HUES64 (cell line): Measurements from ENCODE around the gene SND1.
A peak's percentile ranks its signal among the peaks of the same experiment; 100 is the strongest.

Experiments
- H3K27ac ChIP-seq: 2 replicates; pipeline ENCODE4 v1.7.0; 2013; ENCODE audit warnings: low read depth, low read length, inconsistent platforms
- H3K27me3 ChIP-seq: 2 replicates; pipeline ENCODE4 v1.6.1; 2013; ENCODE audit warnings: mild to moderate bottlenecking, low read length; ENCODE audit not compliant: insufficient read depth
- H3K36me3 ChIP-seq: 2 replicates; pipeline ENCODE4 v1.6.1; 2013; ENCODE audit warnings: mild to moderate bottlenecking, low read length; ENCODE audit not compliant: insufficient read depth
- H3K4me1 ChIP-seq: 2 replicates; pipeline ENCODE4 v1.6.1; 2013; ENCODE audit warnings: mild to moderate bottlenecking, low read length, moderate library complexity; ENCODE audit not compliant: insufficient read depth
- H3K4me3 ChIP-seq: 2 replicates; pipeline ENCODE4 v1.5.1; 2013; ENCODE audit warnings: mild to moderate bottlenecking, low read length, moderate library complexity
- H3K9ac ChIP-seq: 2 replicates; pipeline ENCODE4 v1.6.1; 2013; ENCODE audit warnings: mild to moderate bottlenecking, low read depth, low read length
- H3K9me3 ChIP-seq: 2 replicates; pipeline ENCODE4 v1.6.1; 2013; ENCODE audit warnings: low read depth, low read length; ENCODE audit not compliant: insufficient read depth
- WGBS: fragments of 150-250, 120-280 bp; methylation state at CpG from one replicate; pipeline ENCODE4 v1.1.7; 2013; ENCODE audit warnings: missing lambda C conversion rate; 5-methylcytosine and 5-hydroxymethylcytosine counted together

The SND1 gene

DNA sequence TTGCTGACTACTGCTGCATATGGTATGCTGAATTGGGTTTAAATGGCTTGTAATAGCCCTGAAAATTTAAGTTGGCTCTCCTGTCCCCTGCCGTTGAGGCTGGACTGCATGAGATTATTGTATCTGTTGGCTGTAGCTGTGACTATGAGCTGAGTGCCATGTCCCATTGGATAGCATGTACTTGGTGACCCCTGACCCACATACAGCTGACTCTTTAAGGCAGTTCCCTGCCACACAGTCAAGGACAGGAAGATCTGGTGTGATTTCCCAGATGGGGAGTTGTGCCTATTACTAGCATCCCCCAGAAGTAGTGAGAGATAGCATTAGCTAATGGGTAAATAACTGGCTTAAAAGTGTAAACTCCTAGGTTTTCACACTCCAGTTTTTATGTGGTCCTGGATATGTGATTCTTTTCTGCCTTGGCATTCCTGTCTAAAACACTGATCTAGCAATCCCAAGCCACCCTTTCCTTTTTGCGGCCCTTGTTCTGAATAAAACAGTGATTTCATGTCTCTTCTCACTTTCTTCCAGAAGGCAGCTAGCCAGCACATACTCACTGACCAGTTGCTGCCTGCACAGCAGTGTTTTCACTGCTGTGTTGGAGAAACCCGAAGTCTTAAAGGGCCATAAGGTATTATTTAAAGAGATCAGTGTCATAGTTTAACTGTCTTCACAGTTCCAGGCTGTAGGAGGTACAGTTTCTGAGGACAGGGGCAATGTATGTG, 343.3 kb downstream of the SND1 start:
- Histone ChIP-seq H3K36me3 (peaks cover 37% of the 10 kb centered on the region), H3K9ac (no peak overlapping the region), H3K4me1 (peaks cover 27% of the 10 kb centered on the region), H3K9me3 (no peaks in the 10 kb centered on the region), H3K27me3 (no peaks in the 10 kb centered on the region), H3K4me3 (no peak overlapping the region), H3K27ac (0 out of 2 replicates have a peak overlapping the region, but pooled peaks have one; percentile 0)
- WGBS: 92% methylated on average over 3 of the region's 3 CpGs

DNA sequence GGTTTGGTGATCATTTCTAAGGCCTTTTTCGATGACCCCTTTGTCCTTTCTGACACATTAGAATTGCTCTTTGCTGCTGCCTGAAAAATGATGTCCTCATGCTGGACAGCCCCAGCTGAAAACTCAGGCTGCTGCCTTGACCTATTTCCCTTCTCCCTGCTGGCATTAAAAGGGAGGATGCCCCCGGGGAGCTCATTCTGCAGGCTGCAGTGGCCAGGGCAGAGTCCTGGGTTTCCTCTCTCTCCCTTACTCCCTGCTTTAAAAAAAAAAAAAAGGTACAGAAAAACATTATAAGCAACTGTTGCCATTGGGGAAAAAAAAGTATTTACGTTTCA, 343.9 kb downstream of the SND1 start:
- Histone ChIP-seq H3K27ac (0 out of 2 replicates have a peak overlapping the region, but pooled peaks have one; percentile 0), H3K36me3 (peaks cover 32% of the 10 kb centered on the region), H3K4me1 (peaks cover 27% of the 10 kb centered on the region), H3K9ac (no peak overlapping the region), H3K9me3 (no peaks in the 10 kb centered on the region), H3K27me3 (no peaks in the 10 kb centered on the region), H3K4me3 (no peak overlapping the region)
- WGBS: 88% methylated on average over 3 of the region's 3 CpGs

DNA sequence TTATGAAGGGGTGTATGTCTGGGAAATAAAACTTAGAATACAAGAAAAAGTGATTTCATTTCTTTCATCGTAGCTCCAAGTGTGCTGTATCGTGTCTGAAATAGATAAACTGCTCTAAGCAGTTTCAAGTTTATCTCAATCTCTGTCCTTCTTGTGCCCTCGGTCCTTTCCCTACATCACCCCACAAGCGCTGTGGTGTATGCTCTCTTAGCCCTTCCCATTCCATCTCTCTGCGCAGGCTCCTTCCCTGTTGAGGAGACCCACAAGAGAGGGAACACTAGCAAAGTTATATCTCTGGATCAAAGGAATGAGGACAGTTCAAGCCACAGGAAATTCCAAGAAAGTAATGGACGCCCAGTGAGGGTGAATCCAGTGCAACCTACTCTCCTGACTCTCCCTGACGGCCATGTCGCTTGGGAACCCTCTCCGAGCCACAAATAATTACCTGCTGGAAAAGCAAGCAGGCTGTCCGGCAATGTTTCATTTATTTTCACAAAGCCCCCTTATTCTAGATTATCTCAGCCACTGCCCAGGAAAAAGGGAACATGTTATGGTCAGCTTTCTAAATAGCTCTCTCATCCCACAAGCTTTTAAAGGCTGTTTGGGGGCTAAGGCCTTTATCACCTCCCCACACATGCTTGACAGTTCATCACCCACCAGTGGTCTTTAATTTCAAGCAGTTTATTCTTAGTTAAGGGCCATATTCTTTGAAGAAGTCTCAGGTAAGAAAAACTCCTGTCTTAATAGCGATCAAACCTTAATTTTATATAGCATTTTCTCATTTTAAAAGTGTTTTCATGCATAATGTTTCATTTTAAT, 344.5 kb downstream of the SND1 start:
- H3K27me3 ChIP-seq: no peaks in the 10 kb centered on the region
- H3K4me3 ChIP-seq: no peak overlapping the region
- no peaks in the 10 kb centered on the region for H3K9me3 ChIP-seq
- no peak overlapping the region for H3K27ac ChIP-seq
- WGBS: 90% methylated on average over 11 of the region's 11 CpGs
- peaks cover 27% of the 10 kb centered on the region for H3K4me1 ChIP-seq
- H3K9ac ChIP-seq: no peak overlapping the region
- peaks cover 27% of the 10 kb centered on the region for H3K36me3 ChIP-seq

DNA sequence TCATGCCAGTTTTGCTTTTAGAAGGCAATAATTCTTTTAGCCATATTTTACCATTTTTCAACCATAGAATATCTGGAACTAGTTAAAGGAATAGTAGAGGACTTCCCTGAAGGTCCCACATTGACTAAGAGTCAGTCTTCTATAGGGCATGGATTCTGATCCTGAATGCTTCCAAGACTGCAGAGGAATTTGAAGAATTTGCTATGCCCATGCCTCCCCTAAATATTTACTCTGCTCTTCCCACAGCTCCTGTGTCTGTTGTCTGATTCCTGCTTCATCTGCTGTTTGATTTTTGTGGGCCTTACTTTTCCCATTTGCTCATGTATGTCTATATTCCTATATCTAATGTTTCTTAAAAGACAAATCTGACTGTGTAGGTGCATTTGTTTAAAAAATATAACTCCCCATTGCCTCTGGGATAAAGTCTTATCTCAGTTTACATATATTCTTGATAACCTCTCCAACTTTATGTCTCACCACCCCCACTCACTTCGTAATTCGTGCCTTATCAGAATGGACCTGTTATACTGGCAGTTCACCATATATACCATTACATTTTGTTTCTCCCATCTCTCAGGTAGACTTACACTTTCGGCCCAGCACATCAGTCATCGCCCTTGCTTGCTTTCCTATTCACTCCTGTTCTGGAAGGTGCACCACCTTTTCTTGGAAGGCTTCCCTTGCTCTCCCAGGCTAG, 345.4 kb downstream of the SND1 start:
- Histone ChIP-seq H3K9me3 (no peaks in the 10 kb centered on the region), H3K4me1 (peaks cover 27% of the 10 kb centered on the region), H3K4me3 (no peak overlapping the region), H3K36me3 (peaks cover 18% of the 10 kb centered on the region; the same call in 1 of the 2 replicates), H3K27ac (no peak overlapping the region; the same call in 1 of the 2 replicates), H3K27me3 (no peaks in the 10 kb centered on the region), H3K9ac (no peak overlapping the region)
- WGBS: 90% methylated on average over 4 of the region's 4 CpGs

DNA sequence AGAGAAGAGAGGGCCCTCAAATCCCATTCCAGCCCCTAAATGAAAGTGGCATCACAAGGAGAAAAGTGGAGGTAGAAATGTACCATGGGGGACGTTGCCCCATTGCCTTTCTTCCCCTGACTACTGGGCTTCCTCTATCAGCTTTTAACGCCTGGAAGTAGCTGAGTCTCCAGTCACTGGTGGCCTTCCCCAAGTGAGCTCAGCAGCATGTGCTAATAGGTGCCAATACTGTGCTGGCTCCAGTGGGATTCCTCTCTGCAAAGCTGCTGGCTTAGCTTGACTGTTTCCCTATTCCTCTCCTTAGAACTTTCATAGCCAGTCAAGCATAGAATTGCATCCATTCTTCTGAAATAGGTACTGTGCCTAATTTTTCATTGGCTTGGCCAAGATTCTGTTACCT, 346.7 kb downstream of the SND1 start:
- Histone ChIP-seq H3K9me3 (no peaks in the 10 kb centered on the region), H3K36me3 (0 out of 2 replicates have a peak, but pooled peaks cover 10% of the 10 kb centered on the region), H3K27me3 (no peaks in the 10 kb centered on the region), H3K9ac (no peak overlapping the region), H3K4me3 (no peak overlapping the region), H3K27ac (no peak overlapping the region), H3K4me1 (peaks cover 27% of the 10 kb centered on the region)
- 84% methylated on average over 2 of the region's 2 CpGs for WGBS

DNA sequence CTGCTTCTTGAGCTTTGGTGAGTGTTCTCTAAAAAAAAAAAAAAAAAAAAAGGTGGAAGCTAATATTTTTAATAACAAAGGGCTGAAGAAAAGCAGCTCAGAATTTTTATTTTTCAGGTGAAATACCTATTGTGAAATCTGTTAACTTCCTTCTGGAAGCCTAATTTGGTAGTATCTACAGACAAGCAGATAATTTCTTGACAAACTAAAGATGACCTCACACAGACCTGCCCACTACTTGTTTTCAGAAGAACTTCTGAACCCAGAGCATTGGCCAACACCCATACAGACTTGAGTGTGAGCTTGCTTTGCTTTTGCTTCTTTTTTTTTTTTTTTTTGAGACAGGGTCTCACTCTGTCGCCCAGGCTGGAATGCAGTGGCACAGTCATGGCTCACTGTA, 348.1 kb downstream of the SND1 start:
- no peak overlapping the region for H3K4me3 ChIP-seq
- 93% methylated on average over 1 of the region's 1 CpG for WGBS
- no peaks in the 10 kb centered on the region for H3K9me3 ChIP-seq
- H3K4me1 ChIP-seq: peaks cover 26% of the 10 kb centered on the region
- no peak overlapping the region for H3K9ac ChIP-seq
- H3K27ac ChIP-seq: no peak overlapping the region
- 0 out of 2 replicates have a peak, but pooled peaks cover 9% of the 10 kb centered on the region for H3K36me3 ChIP-seq
- H3K27me3 ChIP-seq: no peaks in the 10 kb centered on the region

DNA sequence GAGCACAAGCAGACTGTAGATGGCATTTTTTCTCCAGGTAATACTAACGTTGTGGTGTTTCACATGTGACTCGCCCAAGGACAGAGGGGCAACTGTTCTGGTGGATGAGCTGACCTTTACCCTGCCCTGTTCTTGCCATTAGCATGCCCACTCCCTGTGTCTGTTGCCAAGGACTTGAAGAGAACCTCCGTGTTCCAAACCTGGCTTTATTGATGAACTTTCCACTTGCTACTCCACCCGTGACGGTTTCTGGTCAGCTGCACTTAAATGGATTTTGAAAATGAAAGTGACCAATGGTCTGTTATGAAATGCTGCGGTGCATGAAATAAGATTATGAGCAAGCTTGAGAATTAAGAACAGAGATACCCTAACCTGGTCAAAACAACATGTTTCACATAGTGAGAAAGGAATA, 348.9 kb downstream of the SND1 start:
- no peak overlapping the region for H3K27ac ChIP-seq
- 96% methylated on average over 6 of the region's 6 CpGs for WGBS
- no peak overlapping the region for H3K4me3 ChIP-seq
- no peaks in the 10 kb centered on the region for H3K9me3 ChIP-seq
- H3K4me1 ChIP-seq: peaks cover 18% of the 10 kb centered on the region; the same call in 1 of the 2 replicates
- H3K9ac ChIP-seq: no peak overlapping the region
- no peaks in the 10 kb centered on the region for H3K27me3 ChIP-seq
- 0 out of 2 replicates have a peak, but pooled peaks cover 9% of the 10 kb centered on the region for H3K36me3 ChIP-seq

DNA sequence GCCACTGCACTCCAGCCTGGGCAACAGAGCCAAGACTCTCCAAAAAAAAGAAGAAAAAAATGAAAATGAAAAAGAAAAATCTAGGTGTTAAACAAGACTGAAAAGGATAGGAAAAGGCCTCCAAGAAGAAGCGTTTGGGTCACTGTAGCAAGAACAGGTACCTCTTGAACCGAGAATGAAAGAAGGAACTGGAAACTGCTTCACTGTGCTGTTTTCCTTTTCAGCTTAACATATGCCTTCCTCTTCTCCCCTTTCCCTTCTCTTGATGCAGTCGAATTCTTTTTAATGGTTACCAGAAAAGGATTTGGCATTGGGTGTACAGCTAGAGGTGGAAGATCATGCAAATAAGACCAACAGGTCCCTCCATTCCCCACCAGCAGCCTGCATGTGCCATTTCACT, 351.2 kb downstream of the SND1 start:
- Histone ChIP-seq H3K27me3 (no peaks in the 10 kb centered on the region), H3K27ac (no peak overlapping the region), H3K36me3 (0 out of 2 replicates have a peak, but pooled peaks cover 4% of the 10 kb centered on the region), H3K4me3 (no peak overlapping the region), H3K9ac (no peak overlapping the region), H3K9me3 (no peaks in the 10 kb centered on the region), H3K4me1 (no peaks in the 10 kb centered on the region)
- WGBS: 97% methylated on average over 2 of the region's 3 CpGs

DNA sequence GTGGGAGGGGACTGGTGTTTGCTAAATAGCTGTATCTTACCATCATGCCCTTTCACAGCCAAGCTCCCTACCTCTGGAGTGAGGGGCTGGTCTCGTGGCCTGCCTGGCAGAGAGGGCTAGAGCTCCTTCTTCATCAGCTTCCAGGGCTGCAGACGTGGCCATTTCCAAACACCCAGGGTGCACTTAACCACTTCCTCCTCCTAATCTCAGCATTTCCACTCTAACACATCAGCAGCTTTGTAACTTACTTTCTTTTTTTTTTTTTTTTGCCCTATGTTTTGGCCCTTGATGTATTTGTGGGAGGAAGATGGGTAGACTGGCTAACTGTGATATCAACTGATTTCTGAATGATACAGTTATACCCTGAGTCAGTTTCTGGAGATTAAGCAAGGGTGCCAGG, 351.8 kb downstream of the SND1 start:
- Histone ChIP-seq H3K9ac (no peak overlapping the region), H3K4me1 (no peaks in the 10 kb centered on the region), H3K9me3 (no peaks in the 10 kb centered on the region), H3K27me3 (no peaks in the 10 kb centered on the region), H3K4me3 (no peak overlapping the region), H3K27ac (no peak overlapping the region), H3K36me3 (0 out of 2 replicates have a peak, but pooled peaks cover 4% of the 10 kb centered on the region)
- WGBS: 94% methylated on average over 2 of the region's 2 CpGs

DNA sequence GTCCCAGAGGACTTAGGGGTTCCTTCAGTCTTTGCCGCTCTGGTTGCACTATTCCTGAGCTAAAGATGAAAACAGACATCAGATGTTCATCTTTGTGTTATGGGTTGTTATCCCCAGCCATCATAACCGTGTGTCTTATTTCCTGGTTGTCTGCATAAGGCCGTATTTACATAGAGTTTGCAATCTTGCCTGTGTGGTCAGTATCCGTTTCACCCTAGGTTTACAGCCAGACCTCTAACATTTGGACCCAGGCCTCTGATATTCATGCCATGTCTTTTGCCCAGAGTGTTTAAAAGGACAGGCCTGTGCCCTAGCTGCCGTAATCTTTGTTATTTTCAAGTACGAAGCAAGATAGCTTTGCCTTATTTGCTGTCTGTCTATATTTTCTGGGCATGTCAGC, 352.6 kb downstream of the SND1 start:
- Histone ChIP-seq H3K27ac (no peak overlapping the region), H3K4me3 (no peak overlapping the region), H3K9ac (no peak overlapping the region), H3K36me3 (0 out of 2 replicates have a peak, but pooled peaks cover under 1% of the 10 kb centered on the region), H3K9me3 (no peaks in the 10 kb centered on the region), H3K27me3 (no peaks in the 10 kb centered on the region), H3K4me1 (no peaks in the 10 kb centered on the region)
- 92% methylated on average over 6 of the region's 6 CpGs for WGBS

DNA sequence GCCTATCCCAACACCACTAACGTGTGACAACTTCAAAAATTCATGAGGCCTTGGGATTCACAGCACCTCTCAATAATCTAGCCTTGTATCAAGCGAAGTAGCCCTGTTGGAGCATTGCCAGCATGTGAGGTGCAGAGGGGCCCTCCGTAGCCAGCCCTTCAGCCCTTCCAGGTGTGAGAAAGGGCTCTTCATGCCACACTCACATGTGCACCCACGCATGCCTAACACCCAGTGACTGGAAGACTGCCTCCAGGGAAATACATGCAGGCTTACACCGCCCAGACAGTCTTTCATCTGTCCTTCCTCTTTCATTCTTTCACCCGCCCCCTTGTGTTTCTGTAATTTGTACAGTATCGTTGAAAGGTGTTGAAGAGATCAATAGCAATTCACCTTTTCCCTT, 353.1 kb downstream of the SND1 start:
- Histone ChIP-seq H3K9me3 (no peaks in the 10 kb centered on the region), H3K4me3 (no peak overlapping the region), H3K27ac (no peak overlapping the region), H3K4me1 (0 out of 2 replicates have a peak, but pooled peaks cover under 1% of the 10 kb centered on the region), H3K27me3 (no peaks in the 10 kb centered on the region), H3K9ac (no peak overlapping the region), H3K36me3 (no peaks in the 10 kb centered on the region)
- WGBS: 92% methylated on average over 5 of the region's 7 CpGs
